NCI-H1092 treated with DMSO at 0.1 percent for 48 hours (cell line): Measurements from ENCODE around the gene SLC19A3.
A peak's percentile ranks its signal among the peaks of the same experiment; 100 is the strongest.
"Not testable (repeated sequence)": the region's sequence is repeated elsewhere in the genome, so short reads cannot be mapped to it uniquely, and the experiment has no call there.

Source experiments
- DNase-seq: peaks from one replicate; lab custom pipeline; 2025; lab: John Stamatoyannopoulos, UW

The SLC19A3 gene

DNA sequence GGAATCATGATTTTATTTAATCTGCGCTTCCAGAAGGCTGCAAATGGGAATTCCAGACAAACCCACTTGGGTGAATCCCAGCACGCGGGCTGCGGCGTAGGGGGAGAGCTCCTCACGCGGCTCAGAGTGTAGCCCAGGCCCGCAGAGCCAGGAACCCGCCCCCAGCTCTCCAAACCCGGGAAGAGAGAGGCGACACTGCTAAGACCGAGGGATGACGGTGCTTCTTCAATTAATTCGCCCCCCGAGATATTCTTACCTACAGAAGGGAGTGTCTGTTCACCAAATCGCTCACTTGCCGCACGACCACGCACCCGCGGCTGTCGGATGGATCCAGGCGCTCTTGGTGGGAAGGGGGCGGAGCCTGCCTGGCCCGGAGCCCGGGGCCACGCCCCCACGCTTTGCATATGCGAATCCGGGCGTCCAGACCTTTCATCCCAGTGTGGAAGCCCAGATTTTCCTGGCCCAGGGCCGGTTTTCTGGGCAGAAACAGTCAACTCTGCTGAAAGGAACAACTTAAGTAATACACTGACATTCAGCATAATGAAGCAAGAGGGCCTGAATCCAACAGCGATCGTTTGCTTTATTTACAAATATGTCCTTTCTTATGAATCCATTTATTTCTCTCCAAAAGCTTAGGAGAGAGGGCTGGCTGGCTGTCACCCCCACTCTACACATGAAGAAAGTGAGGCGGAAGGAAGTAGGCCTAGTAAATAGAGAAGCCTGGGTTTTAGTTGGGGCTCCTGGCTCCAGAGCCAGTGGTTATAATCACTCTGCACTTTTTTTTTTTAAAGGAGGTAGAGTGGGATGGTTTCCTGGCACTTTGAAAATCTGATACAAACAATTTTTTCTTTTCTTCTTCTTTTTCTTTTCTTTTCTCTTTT lies at the start of gene SLC19A3:
Gene SLC19A3 (minus strand): TSS at position 342 of the 881 bp plus-strand sequence. CDS start 15,710 bp downstream, outside the sequence.
- peak; percentile 20 for DNase-seq

DNA sequence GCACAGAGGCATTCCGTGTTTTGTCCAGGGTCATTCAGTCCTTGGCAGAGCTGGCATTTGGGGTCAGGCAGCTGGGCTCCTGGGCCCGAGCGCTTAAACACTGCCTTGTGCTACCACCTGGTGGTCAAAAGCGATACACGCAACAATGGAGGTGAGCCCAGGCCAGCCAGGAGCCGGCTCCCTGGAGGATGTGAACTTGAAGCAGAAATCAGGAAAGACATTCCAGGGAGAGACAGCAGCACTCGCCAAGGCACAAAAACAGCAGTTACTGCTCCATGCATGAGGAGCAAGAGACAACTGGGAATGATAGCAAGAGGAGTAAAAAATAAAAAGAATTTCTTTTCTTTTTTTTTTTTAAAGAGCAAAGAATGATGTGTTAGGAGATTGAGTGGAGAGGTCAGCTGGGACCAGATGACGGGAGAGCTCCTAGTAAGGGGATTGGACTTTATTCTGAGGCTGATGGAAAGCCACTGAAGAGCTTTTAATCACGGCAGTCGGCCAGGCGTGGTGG lies 48.6 kb upstream of the SLC19A3 start:
- peak; percentile 31 for DNase-seq

DNA sequence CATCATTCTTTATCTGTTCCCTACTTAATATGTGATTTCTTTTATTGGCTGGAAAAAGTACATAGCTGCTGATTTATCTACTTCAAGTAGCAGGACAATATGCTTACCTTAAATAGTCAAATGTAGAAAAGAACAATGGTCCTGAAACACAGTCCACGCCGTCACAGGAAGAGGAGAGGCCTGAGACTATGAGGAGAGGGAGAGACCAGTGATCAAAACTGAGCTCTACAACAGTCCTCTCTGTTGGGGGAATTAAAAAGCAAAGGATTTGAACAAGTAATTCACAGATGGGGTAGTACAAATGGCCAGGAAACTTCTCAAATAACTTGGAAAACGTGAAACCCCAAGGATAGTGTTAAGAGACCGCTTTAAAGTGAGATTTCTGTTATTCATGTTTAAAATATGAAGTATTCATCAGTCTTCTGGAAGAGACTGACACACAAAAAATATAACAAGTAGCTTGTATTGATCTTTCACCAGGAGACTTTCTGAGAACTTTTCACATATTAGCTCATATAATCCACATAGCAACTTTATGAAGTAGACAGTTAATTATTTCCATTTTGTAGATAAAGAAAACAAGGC lies 48.1 kb upstream of the SLC19A3 start:
- DNase-seq = no peak

DNA sequence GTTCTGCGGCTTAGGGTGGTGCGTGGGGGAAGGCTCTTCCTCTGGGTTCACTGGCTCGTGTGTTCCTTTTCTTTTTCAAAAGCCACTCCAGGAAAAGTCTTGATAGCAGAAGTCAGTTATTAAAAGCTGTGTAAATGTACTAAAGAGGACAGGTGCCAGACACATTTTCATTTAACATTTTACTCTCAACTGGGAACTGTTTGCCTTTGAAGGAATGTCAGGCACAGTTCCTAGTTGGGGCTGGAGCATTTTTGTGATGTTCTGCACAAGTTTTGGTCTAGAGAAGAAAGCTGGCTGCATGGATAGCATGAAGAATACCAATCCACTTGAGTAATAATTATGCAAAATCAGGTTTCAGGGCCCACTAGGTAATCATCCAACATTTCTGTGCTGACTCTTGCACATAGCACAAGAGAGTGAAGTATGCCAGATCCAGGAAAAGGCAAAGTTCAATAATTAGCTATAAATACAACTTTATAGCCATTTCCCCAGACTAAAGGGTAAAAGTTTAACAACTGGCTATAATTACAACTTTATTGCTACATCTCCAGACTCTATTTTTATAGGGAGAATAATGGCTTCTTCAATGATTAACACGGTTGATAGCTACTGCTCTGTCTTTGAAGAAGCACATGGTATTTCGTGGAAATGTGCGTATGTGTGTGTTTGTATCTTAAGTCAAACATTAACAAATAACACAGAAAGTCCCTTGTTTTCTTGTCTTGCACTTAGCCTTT lies 44.1 kb upstream of the SLC19A3 start:
- DNase-seq = no peak

DNA sequence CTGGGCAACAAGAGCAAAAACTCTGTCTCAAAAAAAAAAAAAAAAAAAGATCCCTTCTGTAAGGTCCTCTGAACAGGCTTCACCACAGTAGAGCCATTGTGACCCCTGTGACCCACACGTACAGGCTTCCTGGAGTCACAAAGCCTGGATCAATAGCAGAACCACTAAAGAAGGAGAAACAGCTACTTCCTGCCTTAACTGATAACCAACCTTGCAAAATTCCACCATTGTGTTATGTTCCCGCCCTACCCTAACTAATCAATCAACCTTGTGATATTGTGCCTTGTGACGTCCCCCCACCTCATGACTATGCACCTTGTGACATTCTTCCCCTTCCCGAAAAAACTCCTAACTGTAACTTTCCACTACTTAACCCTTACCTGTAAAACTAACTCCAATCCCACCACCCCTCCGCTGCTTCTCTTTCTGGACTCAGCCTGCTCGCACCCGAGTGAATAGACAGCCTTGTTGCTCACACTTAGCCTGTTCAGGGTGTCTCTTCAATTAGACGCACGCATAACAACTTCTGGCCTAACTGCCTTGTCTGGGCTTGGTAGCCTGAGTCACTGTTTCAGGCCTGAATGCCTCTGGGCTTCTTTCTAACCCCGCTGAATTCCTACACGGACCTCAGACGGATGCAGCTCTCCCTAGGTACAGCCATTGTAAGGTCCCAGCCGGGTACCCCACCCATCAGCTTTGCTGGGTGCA lies 41.7 kb upstream of the SLC19A3 start:
- no peak for DNase-seq

DNA sequence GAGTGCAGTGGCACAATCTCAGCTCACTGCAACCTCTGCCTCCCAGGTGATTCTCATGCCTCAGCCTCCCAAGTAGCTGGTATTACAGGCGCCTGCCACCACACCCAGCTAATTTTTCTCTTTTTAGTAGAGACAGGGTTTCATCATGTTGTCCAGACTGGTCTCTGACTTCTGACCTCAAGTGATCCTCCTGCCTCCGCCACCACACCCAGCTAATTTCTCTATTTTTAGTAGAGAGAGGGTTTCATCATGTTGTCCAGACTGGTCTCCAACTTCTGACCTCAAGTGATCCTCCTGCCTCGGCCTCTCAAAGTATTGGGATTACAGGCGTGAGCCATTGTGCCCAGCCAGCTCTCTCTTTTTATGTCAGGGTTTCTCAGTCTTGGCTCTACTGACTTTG lies 38.4 kb upstream of the SLC19A3 start:
- DNase-seq = not testable (repeated sequence)

DNA sequence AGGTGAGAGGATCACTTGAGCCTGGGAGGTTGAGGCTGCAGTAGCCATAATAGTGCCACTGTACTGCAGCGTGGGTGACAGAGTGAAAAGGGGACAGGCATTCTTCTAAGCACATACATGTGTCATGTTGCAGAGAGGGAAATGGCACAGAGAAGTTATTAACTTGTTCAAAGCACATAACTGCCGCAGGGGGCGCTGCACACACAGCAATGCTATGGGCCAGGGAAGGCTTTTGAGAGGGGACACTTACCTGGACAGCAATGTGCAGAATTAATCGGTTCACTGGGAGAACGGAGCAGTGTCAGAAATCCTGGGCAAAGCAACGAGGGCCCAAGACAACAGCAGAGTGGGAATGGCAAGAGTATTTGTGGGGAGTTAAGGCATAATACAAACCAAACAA lies 30.3 kb upstream of the SLC19A3 start:
- DNase-seq = no peak

DNA sequence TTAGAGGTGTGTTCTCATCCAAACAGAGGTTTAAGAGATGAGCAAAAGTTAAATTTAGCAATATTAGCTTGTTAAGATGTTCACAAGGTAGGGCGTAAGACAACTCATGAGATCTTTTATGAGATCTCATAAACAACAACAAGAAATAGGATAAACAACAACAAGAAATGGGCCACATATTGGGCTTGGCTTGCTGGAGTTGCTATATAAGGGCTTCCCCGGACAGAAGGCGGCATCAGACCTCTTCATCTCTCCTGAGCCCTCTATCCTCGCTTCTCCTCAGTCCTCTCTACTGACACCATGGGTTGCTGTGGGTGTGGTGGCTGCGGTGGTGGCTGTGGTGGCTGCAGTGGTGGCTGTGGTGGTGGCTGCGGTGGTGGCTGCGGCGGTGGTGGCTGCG lies 27.8 kb upstream of the SLC19A3 start, which contains the start of gene SCYGR8:
Gene SCYGR8 (plus strand): TSS at position 301 of the 400 bp plus-strand sequence. CDS start 0 bp downstream, at position 301.
- no peak for DNase-seq

DNA sequence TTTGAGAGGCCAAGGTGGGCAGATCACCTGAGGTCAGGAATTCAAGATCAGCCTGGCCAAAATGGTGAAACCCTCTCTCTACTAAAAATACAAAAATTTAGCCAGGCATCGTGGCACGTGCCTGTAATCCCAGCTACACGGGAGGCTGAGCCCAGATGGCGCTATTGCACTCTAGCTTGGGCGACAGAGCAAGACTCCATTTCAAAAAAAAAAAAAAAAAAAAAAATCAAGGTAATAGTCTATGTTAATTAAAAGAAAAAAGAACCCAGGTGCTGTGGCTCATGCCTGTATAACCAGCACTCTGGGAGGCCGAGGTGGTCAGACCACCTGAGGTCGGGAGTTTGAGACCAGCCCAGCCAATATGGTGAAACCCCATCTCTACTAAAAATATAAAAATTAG lies 22.9 kb upstream of the SLC19A3 start:
- not testable (repeated sequence) for DNase-seq

DNA sequence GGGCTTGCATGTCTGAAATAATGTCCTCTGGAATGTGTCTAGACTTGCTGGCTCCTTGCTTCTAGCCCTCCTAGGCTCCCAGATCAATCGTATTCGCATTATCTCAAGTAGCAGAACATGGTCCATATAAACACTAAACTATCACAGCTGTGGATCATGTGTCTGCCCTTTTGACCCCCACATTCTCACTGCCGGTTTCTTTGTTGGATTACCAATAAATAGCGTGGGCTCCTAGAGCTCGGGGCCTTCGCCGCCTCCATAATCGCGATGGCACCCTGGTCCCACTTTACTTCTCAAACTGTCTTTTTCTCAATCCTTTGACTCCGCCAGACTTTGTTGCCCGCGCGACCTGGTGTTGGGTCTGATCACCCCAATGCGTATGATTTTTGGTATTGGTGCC lies 21.5 kb upstream of the SLC19A3 start:
- no peak for DNase-seq

DNA sequence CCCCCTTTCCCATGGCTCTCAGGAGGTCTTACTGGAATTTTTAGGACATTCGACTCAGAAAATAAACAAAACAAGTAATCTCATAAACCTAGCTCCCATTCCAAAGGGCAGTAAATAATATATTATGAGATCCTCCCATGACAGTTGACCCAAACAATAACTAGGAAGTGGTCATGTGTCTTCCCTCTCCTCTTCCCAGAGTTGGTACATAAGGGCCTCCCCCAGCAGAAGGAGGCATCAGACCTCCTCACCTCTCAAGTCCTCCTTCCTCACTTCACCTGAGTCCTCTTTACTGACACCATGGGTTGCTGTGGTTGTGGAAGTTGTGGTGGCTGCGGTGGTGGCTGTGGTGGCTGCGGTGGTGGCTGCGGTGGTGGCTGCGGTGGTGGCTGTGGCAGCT lies 10.2 kb upstream of the SLC19A3 start, which contains the start of gene SCYGR7:
Gene SCYGR7 (plus strand): TSS at position 301 of the 400 bp plus-strand sequence. CDS start 0 bp downstream, at position 301.
- DNase-seq = no peak

DNA sequence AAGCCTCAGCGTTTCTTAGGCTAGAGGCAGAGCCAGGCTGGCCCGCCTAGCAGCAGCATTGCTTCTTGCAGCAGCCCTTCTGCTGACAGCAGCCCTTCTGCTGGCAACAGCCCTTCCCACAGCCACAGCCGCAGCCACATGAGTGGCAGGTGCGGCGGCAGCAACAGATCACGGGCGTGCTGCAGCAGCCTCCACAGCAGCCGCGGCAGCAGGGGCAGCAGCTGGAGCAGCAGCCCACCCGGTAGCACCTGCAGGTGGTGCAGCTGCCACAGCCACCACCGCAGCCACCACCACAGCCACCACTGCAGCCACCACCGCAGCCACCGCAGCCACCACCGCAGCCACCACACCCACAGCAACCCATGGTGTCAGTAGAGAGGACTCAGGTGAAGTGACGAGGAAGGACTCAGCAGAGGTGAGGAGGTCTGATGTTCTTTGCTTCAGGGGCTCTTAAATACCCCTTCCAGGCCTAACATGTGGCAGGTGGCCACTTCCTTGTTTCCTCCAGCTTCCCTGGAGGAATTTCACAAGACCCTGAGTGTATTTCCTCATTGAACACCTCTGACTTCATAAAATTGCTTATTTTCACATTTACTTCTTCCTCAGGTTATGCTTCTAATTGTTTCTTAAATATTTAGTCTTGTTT lies 6.7 kb upstream of the SLC19A3 start, which contains the start of gene SCYGR6:
Gene SCYGR6 (minus strand): TSS at position 364 of the 646 bp plus-strand sequence. CDS start 0 bp downstream, at position 364.
- DNase-seq = no peak

DNA sequence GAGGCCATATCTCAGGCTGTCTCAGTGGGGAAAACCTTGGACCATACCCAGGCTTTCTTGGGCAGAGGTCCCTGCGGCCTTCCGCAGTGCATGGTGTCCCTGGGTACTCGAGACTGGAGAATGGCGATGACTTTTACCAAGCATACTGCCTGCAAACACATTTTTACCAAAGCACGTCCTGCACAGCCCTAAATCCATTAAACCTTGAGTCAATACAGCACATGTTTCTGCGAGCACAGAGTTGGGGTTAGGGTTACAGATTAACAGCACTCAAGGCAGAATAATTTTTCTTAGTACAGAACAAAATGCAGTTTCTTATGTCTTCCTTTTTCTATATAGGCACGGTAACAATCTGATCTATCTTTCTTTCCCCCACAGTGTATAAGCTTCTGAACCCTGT lies 5.0 kb upstream of the SLC19A3 start:
- DNase-seq = not testable (repeated sequence)

DNA sequence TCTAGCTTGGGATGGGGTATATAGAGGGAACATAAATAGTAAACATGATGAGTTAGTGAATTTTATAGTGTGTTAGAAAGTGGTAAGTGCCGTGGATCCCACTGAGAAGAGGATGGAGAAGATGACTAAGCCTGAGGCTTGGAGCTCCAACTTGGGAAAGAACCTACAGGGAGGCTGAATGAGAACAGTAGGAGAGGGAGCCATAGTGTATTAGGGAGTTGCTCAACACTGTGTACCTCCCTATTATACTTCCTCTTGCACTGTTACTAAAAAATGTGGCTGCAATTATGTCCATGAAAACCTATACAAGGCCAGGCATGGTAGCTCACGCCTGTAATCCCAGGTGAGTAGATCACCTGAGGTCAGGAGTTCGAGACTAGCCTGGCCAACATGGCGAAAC lies 2.9 kb upstream of the SLC19A3 start:
- no peak for DNase-seq

DNA sequence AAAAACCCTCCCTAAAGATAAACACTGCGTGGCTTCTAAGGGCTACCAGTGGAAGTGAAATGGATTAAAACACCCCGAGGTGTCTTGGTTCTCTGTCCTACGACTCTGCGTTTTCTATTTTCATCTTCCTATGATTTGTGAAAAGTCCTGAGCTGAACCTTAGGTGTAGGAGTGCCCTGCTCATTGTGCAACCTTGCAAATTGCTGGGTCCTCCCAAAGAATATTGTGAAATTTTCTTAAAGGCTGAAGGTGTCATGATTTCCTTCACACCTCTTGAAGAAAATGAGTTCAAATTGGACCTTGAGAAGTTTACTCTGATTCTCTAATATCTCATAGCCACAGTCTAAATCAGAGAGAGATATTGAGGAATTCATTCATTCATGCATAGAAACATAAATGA lies 1.8 kb upstream of the SLC19A3 start:
- DNase-seq = no peak

DNA sequence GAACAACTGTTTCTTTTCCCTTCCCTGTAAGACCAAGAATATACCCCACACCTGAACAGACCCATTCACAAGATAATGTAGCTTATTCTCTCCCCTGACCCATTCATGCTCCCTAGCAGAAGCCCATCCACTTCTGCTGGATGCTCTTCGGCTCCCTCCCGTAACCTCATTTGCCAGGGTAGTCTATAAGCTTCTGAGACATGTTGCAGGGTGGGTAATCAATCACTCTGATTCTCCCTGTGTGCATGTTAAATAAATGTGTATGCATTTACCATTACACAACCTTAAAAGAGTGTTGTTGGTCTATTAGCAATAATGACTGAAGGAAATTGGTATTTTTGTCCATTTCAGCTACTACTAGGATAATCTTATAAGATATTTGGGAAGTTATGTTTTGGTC lies 1.3 kb downstream of the SLC19A3 start:
- no peak for DNase-seq

DNA sequence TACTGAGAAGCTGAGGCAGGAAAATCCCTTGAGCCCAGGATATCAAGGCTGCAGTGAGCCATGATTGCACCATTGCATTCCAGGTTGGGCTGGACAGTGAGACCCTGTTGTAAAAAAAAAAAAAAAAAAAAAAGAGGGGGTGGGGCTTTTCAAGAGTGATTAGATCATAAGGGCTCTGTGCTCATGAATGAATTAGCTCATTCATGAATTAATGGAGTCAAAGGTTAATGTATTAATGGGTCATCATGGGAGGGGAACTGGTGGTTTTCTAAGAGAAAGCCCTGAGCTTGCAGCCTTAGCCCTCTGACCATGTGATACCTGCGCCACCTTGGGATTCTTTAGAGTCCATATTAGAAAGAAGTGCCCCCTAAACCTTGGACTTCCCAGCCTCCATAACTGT lies 4.5 kb downstream of the SLC19A3 start:
- DNase-seq = no peak

DNA sequence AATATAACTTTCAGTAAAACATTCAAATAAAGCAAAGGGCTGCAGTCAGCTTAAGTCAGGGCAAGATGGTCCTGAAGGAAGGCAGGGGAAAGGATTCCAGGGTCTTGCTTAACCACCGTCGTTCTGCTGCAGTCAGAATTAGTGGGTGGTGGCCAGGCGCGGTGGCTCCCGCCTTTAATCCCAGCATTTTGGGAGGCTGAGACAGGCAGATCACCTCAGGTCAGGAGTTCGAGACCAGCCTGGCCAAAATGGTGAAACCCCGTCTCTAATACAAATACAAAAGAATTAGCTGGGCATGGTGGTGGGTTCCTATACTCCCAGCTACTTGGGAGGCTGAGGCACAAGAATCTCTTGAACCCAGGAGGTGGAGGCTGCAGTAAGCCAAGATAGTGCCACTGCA lies 6.8 kb downstream of the SLC19A3 start:
- no peak for DNase-seq

DNA sequence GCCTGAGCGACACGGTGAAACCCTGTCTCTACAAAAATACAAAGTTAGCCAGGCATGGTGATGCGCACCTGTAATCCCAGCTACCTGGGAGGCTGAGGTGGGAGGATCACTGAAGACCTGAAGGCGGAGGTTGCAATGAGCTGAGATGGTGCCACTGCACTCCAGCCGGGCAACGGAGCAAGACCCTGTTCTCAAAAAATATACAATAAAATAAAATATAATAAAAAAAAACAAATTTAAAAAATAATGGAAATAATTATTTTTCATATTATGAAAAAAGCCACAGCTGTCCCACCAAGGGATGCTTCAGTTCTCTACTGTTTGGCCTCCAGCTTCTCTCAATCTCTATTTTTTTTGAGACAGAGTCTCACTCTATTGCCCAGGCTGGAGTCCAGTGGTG lies 10.4 kb downstream of the SLC19A3 start:
- DNase-seq = no peak

DNA sequence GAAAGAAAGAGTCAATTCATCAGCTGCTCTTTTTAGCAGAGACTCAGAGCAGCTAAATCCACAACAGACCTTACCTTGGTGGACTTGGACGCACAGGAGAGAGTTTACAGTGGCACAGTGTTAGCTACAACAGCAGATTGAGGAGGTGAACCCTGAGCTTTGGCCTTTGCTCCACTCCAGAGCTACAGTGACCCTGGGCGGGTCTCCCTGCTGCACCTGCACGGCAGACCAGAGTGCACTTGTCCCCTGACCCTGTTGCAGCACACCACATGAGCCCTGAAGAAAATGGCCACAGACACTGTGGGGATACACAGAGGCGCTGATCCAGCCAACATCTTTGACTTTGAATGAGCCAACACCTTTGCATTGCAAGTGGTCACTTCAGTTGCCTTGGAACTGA lies 11.0 kb downstream of the SLC19A3 start:
- DNase-seq = no peak

DNA sequence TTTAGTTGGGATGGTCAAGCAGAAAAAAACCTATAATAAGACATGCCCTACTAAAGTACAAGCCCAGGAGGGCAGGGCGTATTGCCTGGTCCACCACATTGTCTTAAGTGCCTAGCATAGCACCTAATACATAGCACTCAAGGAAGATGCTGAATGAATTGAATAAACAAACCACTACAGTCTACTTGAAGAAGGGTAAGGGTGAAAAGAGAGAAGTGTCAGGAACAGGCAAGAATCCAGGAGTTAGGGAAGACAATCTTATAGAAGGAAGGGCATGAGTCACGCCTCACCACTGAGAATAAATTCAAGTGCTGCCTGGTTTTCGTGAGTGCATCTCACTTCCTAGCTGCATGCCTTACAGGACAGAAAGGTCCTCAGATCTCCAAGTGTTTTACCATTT lies 13.9 kb downstream of the SLC19A3 start:
- no peak for DNase-seq
